Peyer's patch (tissue), 4 donors: ENCODE data around the gene LRRC37A.
"Not testable (repeated sequence)": the region's sequence is repeated elsewhere in the genome, so short reads cannot be mapped to it uniquely, and the experiment has no call there.

ENCODE experiments used
- CTCF ChIP-seq, 6 experiments: fragments of 450-650 bp in 4 of 6; fragments of 200-600 bp in 2 of 6; sonication (generic) in 1 of 6; IDR thresholded peaks; one replicate each; pipeline ENCODE4 v1.5.1; 2017 to 2019; ENCODE audit warnings: antibody characterized with exemption in 6 of 6, mild to moderate bottlenecking in 3 of 6, moderate library complexity in 1 of 6
- POLR2A ChIP-seq, 2 donors: fragments of 450-650 bp; IDR thresholded peaks; one replicate each; pipeline ENCODE4 v1.5.1; 2017; ENCODE audit warnings: antibody characterized with exemption in 2 of 2, mild to moderate bottlenecking in 2 of 2, moderate library complexity in 2 of 2

DNA sequence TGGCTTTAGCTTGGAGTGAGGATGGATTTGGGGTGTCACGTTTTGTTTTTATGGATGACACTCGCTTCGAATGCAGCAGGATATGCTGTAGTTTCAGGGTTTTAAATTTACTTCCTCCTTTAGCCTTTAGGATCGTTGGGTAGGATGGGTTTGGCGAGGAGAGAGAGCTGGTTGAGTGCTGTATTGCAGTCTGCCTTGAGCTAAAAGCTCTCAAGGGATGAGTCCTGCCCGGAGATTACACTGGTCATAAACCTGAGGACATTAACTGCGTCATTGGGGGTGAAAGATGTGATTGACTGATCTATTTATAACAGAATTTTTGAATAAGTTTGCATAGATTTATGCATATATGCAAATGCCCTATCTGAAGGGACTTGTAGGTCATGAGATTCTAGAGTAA, 78.5 kb downstream of the LRRC37A start:
- TF ChIP-seq CTCF, POLR2A (IDR thresholded peaks at IDR 0.05): not testable (repeated sequence)
